Lower leg skin (tissue), 3 donors: ENCODE data around the gene MAOB.

Experiments
- CTCF ChIP-seq, 3 donors: fragments of 450-650 bp; IDR thresholded peaks; one replicate each; pipeline ENCODE4 v1.5.1; 2016; ENCODE audit warnings: antibody characterized with exemption in 3 of 3, mild to moderate bottlenecking in 3 of 3, moderate library complexity in 2 of 3
- POLR2A ChIP-seq, 2 donors: fragments of 450-650 bp; IDR thresholded peaks; one replicate each; pipeline ENCODE4 v1.6.1; 2016 to 2017; ENCODE audit warnings: antibody characterized with exemption in 2 of 2, mild to moderate bottlenecking in 1 of 2, moderate library complexity in 1 of 2

GRCh38 chrX:43882294-43882681 is at the start of gene MAOB:
- TF ChIP-seq CTCF (IDR thresholded peaks at IDR 0.05) (no peak), POLR2A (IDR thresholded peaks at IDR 0.05) (no peak)
